GM21381 (cell line): ENCODE measurements around the gene MYH3.

Experiments
- ATAC-seq: cut with Tn5 transposase; IDR thresholded peaks from one replicate; pipeline ENCODE4 v1.9.1; 2021; ENCODE audit warnings: mild to moderate bottlenecking, moderate library complexity; ENCODE audit not compliant: unreplicated experiment

Gene MYH3

DNA sequence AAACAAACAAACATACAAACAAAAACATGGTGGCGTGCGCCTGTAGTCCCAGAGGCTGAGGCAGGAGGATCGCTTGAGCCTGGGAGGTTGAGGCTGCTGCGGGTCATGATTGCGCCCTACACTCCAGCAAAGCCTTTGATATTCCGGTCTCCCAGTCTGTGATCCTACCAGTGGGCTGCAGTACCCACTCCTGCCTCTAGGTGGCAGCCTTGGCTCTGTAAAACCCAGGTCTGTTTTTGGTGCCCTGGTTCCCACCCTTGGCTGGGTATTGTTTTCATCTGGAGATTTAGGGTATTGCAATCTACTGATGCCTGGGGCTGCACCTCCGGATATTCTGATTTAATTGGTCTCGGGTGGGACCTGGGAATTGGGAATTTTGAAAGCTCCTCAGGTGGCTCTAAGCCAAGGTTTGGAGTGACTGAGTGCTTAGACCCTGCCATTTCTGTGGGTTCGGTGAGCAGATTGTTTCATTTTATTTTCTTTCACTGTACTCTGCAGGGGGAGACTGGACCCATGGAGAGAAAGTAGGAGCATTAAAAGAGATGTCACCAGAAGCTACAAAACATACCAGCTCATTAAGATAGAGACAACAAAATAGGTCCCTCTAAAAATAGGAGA lies 40.5 kb downstream of the MYH3 start:
- peak; percentile 56 for ATAC-seq

DNA sequence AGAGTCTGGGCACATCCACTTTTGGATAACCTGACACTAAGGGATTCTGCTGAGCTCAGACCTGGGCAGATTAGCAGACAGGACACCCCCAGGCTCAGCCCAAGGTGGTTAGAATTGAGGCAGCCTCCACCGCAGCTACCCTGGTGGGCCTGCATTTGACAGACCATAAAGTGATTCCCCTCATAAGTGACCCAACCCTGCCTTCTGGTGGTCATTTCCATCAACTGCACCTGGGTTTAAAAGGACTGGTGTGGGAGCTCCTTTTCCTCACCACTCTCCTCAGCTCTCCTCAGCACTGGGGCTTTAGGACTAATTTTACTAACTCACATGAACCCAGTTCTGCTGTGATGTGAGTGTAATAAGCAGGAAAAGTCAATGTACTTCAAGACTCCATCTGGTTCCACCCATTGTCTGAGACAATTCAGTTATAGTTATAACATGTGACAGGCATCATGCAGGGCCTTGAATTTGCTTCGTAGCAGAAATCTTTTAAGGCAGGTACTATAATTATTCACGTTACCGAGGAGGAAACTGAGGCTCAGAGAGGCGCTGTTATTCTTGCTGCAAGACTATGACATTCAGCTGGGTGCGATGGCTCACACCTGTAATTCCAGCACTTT lies 42.5 kb downstream of the MYH3 start:
- no peak for ATAC-seq

DNA sequence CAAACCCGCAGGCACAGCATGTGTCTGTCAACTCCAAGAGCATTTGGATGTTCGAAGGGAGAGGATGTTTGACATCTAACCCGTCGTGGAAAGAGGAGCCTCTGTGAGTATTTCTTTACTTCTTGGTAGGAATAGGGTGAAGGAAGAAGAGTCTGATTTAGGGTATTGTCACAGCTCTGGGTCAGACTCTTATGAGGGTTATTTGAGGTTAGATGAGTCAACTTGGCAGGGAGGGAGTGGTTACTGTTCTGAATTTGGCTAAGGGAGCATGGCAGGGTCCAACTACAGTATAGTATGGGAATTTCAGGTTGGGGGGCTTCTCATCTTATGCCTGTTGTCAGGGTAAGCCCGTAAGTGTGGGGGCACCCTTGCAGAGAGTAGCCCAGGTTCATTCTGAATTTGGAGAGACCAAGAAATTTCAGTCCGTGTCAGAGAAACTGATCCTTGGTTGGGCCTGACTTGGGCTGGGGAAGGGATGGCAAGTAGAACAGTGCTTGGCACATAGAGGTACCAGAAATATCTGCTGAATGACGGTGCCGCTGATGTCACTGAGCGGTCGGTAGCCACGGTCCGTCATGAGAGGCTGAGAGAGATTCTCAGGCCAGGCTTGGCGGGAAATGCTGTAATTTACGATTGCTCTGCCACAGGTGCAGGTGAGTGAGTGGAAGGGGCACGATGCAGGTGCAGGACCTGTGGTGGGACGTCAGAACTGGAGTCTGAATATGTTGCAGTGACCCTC lies 43.2 kb downstream of the MYH3 start:
- no peak for ATAC-seq

DNA sequence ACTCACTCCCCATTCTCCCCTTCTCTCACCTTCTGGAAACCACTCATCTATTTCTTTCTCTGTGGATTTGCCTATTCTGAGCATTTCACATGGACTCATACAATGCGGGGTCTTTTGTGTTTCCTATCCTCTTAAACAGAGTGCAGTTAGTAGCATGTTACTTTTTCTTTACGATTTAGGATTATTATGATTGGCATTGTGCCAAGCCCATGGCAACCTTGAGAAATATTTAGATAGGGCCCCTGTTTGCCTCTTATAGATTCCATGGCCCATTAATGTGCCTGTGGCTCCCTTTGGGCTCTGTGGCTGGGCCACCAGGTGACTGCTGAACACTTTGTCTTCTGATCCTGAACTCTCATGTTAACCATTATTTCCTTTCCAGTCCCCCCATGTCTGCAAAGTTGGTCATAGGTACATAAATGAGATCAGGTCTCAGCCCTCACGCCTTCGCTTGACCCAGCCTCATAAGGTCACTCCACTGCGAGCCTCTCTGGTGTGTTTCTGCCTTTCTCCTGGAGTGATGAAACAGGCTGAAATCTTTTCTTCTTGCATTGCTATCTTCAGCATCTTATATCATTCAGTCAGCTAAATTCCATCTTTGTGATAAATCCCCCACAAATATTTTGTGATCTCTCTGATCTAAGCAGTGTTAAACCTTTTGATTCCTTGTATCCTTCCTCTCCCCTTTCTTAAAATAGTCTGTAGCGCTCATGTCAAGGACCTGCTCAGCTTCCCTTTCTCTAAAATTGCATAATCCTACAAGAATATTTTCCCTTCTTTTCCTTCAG lies 44.0 kb downstream of the MYH3 start:
- no peak for ATAC-seq

DNA sequence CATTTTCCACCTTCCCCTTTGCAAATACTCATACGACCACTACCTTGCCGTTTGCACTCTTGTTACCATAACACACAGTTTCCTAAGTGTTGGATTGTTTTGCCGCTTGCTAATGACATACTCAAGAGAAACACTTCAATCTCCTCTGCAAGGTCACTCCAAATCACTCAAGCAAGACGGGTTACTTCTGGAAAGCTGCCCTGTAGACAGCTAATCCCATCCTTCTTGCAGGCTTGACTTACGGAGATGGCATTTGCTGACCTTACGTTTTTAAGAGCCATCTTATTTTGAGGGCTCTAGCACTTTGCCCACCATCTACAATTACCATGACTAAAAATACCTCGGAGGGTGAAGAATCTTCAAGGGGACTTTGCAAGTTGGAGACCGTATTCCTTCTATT lies 46.2 kb downstream of the MYH3 start:
- no peak for ATAC-seq

DNA sequence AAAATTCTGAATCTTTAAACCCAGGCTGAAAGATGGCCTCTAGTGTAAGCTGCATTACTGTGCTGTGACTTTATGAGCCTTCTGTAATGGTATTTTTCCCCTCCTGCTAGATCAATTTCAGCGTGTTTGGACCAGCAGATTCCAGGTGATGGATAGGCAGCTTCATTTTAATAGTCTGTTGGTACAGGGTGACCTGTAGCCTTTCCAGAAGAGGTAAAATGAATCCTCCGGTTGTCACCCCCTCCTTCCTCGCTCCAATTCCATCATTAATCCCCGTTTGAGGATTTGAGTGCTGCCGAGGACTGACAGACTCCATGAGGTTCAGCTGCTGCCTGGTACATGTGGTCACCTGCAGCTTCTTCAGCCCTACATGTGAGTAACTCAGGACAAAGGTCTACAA lies 48.9 kb downstream of the MYH3 start:
- ATAC-seq, result no peak

DNA sequence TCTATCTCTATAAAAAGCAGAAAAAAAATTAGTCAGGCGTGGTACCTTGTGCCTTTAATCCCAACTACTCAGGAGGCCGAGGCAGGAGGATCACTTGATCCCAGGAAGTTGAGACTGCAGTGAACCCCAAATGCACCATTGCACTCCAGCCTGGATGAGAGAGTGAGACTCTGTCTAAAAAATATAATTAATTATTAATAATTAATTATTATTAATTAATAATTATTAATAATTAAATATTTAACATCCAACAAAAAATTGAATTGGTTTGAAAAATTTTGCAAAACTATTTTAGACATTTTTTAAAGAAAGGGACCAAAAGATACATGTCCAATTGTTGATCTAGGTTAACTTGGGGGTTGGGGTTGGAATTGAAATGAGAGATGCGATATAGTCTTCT lies 51.0 kb downstream of the MYH3 start:
- ATAC-seq, result no peak

DNA sequence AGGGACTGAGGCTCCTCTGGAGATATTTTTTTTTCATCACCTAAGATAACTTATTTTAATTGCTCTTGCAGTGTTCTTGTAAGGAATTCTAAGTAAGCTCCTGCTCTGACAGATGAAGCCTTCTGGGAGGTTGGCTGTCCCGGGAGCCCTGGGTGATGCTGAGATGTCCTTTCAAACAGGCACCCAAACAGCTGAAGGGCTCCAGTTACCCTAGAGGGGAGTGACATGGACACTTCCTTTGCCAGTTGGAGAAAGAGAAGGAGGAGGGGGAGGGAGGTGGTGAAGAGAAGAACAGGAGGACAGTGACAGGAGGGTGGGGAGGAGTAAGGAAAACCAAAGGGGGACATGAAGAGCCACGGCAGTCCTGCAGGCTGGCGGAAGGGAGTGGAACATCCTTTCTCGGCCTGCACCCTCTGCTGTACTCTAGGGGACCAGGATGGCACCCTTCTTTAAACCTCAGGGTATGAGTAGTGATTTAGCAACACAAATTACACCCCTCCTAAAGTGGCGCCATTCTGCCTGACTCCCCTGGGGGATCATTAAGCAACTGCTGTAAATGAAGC lies 51.8 kb downstream of the MYH3 start:
- ATAC-seq, result no peak

DNA sequence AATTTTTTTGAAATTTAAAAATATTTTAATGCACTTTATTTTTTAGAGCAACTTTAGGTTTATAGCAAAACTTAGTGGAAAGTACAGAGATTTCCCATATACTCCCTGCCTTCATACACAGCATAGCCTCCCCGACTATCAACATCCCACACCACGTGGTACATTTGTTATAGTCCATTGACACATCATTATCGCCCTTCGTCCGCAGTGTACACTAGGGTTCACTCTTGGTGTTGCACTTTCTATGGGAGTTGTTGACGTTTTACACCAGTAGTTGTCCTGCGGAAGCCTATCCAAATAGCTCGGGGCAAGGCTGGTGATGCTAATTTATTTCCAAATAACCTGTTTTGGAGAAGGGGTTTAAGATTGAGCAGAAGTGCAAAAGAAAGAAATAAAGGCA lies 52.6 kb downstream of the MYH3 start:
- ATAC-seq, result no peak

DNA sequence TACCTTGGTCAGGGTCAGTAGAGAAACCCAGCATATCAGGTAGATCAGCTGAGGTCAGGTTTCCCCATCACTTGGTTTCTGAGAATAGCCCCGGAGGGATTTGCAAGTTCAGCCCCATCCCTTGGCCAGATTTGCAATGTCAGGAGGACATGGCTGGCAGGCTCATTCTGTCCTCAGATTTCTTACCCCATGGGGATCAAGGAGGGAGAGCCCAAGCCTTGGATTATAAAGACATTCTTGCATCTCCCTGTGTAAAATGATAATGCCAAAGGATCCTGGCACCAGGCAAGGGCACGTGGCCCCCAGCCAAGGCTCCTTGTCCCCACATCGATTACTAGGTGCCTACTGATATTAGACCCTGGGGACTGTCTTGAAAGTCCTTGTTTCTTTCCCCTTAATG lies 53.2 kb downstream of the MYH3 start:
- ATAC-seq, result no peak

DNA sequence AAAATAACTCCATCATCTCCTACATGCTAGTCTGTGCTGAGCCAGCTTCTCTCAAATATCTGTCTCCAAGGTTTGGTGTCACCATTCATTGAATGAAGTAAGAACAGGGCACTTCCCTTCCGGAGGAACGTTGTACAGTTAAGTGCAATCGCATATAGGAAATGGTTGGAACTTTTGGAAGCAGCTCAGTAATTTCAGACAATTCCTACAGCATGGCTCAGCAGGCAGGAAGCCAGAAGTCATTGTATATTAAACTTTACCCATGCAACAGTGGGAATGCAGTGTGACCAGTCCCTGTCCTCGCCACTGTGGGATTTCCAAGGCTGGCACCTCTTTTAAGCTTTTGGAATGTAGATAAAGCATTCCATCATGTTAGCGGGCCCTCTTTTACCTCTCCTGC lies 56.5 kb downstream of the MYH3 start:
- ATAC-seq, result no peak

DNA sequence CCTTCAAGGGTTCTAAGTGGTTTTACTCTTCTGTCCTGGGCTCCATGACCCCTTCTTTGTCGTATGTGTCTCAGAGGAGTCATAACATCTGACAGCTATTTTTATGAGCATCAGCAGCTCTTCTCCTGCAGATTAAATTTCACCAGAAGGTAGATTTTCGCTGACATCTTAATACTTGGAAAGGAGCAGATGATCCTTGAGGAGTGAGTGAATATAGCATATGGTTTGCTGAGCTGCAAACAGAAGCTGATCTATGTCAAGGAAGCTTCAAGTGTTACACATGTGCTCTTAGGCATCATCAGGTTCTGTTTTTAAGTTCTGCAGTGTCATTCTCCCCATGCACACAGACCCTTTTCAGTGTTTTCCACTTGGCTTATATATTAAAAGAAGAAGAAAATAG lies 58.5 kb downstream of the MYH3 start:
- no peak for ATAC-seq

DNA sequence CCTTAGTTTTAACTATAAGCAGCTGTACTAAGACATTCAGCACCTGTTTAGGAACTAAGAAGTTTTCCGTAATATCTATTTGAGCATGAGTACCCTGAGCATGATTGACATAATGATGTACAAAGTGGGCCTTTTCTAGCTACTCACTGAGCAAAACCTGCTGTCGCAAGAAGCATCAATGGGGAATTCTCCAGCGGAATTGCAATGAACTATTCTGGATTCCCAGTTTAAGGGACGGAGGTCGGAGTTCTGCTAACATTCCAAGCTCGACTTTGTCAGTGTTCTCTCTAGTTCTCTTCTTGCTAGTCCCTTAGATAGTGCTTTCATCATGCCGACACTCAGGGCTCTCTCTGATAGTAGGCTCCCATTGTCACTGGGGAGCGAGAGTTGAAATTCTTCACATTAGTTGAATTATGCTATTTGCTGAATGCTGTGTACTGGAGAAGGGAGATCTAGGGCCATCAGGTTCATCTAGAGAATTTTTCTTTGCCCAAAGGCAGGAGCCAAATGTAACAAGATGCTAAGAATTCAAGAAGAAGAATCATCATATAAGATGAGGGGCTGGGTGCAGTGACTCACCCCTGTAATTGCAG lies 67.5 kb downstream of the MYH3 start:
- ATAC-seq, result no peak

DNA sequence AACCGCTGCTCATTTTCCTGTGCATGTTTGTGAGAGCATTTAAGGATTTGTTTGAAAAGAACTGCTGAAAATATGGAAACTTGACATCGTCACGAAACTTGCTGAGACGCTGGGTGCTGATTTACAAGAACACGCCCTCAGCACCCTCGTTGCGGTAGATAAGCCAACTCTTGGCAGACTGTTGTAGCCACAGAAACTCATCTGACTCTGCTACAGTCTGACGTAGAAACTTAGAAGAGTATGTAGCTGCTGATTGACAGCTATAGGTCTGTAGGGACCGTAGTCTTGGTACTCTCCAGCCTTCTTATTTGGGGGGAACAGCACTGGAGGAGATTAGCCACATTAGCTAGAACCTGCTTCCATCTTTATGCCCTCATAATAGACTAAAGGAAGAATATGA lies 71.6 kb downstream of the MYH3 start:
- ATAC-seq, result no peak

DNA sequence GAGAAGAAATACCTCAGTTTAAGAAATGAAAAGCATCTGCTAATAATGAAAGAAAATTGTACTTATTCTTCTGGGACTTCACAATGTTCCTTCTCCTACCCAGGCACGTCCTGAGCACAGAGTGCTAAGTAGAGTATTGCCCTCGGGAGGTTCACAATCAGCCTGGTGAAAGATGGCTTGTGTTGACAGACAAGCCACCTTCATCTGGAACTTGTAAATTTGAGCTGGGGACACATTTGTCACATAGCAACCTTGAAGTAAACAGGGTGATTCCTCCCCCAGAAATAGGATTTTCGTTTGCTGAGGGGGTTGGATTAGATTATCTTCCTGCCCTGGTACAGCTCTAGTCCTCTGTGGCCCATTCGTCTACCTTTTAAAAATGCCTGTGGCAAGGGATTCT lies 73.3 kb downstream of the MYH3 start:
- no peak for ATAC-seq

DNA sequence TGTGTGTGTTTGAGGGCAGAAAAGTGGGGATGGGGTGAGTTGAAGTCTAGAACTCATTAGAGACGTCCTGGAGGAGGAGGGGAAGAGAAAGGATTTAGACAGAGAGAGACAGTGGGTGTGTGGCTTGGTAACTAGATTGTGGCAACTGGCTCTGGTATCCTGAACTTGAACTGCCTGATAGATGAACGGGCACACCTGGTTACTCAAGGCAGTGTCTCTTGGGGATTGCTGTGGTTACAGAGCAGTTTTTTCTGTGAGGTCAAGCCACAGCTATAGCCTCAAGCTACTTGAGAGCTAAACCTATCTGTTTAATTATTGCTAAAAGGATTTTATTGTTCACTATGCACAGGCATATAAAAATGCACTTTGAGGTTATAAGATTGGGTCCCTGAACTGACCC lies 77.8 kb downstream of the MYH3 start:
- ATAC-seq, result peak; percentile 52
